NCI-H2029 treated with DMSO at 0.1 percent for 48 hours (cell line): ENCODE measurements around the gene CAPN9.
"Not testable (repeated sequence)": the region's sequence is repeated elsewhere in the genome, so short reads cannot be mapped to it uniquely, and the experiment has no call there.

ENCODE experiments used
- DNase-seq: peaks from one replicate; lab custom pipeline; 2025; lab: John Stamatoyannopoulos, UW

Gene CAPN9

GRCh38 chr1:230747890-230748800 lies 957 bp downstream of the CAPN9 start:
- peak; percentile 56 for DNase-seq

GRCh38 chr1:230749150-230749549 lies 2.0 kb downstream of the CAPN9 start:
- no peak for DNase-seq

- no peak for DNase-seq
These were observed 2.4 kb downstream of the CAPN9 start for GRCh38 chr1:230749635-230750034.

DNA sequence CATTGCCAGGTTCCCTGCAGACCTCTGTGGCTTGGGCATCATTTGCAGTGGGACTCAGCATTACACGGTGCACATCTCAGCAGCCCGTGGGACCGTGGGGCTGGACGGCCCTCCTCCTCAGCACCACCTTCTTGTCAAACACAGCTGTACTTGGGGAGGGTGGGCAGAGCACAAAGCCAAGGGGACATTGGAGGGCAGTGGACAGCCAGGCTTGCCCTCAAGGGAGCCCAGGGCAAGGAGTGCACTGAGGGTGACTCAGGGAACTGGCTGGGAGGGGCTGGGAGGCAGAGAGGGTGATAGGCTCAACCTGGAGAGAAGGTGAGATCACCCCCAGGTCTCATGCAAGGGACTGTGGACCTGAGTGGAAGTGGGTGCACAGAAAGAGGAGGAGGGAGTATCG lies 3.4 kb downstream of the CAPN9 start:
- DNase-seq, result no peak

GRCh38 chr1:230750986-230751625 lies 3.9 kb downstream of the CAPN9 start:
- DNase-seq, result no peak

- DNase-seq, result peak; percentile 86
These were observed 5.2 kb downstream of the CAPN9 start for GRCh38 chr1:230752407-230752806.

- no peak for DNase-seq
These were observed 6.0 kb downstream of the CAPN9 start for GRCh38 chr1:230753191-230753585.

DNA sequence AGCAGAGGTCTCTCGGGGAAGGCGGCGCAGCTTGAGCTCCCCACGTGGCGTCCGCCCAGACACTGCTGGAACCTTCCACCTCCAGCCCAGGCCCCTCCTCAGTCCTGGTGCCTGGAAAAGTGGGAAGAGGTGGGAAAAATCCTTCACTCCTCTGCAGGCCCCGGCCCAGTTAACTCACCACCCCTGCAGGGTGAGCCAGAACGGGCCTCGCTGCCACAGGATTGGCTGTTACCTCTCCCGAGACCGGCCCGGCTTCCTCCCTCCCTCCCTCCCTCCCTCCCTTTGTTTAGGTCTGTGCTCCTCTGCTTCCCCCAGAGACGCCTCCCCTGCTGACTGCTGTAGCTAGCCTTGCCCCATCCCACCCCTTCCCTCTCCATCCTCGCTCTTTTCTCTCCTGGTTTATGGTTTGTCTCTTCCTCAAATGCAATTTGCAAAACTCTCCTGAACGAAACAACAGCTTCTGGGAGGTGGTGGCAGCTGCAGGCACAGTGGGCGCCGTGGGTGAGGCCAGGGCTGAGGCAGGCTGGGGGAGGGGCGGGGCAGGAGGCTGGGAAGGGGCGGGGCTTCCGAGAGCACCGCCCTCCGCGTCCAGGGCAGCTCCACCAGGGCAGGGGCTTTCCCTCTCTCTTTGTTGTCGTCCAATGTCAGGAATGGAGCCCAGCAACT lies 6.5 kb downstream of the CAPN9 start:
- peak; percentile 65 for DNase-seq

- no peak for DNase-seq
These were observed 7.6 kb downstream of the CAPN9 start for GRCh38 chr1:230754796-230755195.

- DNase-seq, result no peak
These were observed 10.9 kb downstream of the CAPN9 start for GRCh38 chr1:230757856-230758708.

DNA sequence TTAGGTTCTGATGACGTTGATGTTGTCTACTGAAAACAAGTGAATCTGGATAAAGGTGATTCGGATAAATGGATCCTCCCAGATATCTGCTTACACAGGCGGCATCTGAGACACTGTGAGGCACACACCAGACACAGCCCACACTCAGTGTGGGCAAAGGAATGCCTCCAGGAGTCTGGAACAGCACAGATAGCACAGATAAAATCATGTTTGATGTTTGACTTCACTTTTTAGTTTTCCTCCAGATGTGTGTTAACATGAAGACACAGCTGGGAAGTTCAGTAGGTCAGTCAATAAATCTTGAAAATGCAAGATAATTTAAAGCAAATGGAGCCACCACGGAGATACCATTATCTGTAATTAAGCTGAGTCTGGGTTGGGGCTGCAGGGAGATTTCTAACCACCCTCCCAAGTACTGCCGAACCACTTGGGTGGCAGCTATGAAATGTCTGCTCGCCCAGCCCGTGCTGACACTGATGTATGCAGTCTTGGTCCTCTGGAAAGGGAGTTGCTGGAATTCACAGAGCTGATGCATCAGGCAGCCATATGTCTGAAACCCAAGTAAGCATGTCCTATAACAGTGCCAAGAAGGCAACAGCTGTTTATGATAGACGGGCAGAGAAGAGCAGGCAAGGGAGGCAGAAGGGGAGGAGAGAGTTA lies 11.7 kb downstream of the CAPN9 start:
- no peak for DNase-seq

DNA sequence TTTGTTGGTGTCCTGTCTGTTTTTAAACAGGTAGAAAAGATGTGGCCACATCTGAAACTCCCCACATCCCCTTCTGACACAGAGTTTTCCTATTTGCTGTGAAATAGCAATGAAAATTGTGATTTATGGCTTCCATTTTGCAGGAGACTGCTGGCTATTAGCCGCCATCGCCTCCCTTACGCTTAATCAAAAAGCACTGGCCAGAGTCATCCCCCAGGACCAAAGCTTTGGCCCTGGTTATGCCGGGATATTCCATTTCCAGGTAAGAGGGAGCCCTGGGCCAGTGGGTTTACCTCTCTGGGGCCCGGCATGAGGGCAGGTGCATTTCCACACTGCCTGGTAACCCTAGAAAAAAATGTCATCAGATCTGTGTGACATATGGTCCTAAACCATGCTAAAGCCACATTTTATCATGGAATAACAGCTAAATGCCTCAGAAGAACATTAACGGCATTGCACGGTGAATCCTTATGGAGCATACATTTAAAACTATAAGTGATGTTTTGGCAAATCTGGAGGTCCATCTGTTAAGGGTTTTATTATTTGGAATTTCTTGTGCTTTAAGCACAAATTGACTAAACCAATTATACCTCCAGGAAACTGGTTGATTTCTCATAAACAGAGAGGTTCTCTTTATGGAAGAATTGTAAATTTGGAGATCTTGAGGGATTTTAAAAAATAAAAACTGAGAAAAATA lies 12.3 kb downstream of the CAPN9 start:
- DNase-seq, result no peak

GRCh38 chr1:230760360-230760827 lies 13.2 kb downstream of the CAPN9 start:
- no peak for DNase-seq

GRCh38 chr1:230761443-230762167 lies 14.4 kb downstream of the CAPN9 start:
- DNase-seq, result no peak

DNA sequence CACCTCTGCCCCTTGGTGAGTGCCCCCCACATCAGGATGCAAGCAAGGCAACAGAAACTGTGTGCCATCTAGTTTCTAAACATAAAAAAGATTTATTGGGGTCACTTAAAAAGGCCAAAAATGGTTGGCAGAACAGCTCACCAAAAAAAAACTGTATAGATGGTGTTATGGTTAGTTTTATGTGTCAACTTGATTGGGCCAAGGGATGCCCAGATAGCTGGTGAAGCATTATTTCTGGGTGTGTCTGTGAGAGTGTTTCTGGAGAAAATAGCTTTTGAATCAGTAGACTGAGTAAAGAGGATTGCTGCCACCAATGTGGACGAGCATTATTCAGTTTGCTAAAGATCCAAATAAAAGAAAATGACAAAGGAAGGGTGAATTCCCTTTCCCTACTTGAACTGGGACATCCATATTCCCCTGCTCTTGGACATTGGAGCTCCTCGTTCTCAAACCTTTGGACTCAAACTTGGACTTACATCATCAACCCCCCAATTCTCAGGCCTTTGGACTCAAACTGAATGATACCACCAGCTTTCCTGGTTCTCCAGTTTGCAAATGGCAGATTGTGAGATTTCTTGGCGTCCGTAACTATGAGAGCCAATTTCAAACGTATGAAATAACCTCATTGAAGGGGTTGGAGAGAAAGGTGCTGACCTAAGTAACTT lies 16.9 kb downstream of the CAPN9 start:
- DNase-seq, result no peak

DNA sequence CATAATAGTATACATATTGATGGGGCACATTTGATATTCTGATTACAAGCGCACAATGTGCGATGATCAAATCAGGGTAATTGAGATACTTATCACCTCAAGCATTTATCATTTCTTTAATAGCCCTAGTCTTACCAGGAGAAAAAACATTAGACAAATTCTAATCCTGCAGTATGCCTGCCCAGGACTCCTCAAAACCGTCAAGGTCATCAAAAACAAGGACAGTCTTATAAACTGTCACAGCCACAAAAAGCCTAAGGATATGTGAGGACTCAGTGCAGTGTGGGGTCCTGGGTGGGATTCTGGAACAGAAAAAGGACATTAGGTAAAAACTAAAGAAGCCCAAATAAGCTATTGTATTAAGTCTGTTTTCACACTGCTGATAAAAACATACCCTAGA lies 19.1 kb downstream of the CAPN9 start:
- DNase-seq, result no peak

DNA sequence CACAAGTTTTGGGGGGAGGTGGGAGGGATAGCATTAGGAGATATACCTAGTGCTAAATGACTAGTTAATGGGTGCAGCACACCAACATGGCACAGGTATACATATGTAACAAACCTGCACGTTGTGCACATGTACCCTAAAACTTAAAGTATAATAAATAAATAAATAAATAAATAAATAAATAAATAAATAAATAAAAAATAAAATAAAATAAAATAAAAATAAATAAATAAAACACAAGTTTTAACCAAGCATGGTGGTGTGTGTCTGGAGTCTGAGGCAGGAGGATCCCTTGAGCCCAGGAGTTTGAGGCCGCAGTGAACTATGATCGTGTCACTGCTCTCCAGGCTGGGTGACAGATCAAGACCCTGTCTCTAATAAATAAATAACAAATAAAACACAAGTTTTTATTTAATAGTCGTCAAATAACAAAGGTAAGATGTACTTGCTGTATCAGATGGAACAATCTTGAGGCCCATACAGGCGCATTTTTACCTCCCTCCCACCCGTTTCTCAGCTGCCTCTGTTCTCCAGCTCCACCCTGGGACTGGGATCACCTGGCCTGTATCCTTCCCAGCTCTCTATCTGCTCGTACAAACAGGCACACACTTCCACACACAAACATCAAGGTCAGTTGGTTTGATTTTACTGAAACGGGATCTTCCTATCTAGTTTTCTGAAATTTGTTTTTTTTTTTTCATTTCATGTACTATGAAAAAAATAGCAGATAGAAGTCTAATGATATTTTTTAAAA lies 20.8 kb downstream of the CAPN9 start:
- DNase-seq, result not testable (repeated sequence)

- DNase-seq, result no peak
These were observed 21.8 kb downstream of the CAPN9 start for GRCh38 chr1:230768903-230769570.
